Neural progenitor cell (in vitro differentiated cells): ENCODE results near the gene WIPF3.

Source experiments
- EZH2 ChIP-seq: fragments of 200-600 bp; sonication (generic); IDR thresholded peaks from 2 replicates; pipeline ENCODE4 v1.6.1; 2017; ENCODE audit warnings: antibody characterized with exemption, mild to moderate bottlenecking, moderate library complexity
- EZH2phosphoT487 ChIP-seq: fragments of 200-600 bp; sonication (generic); IDR thresholded peaks from 2 replicates; pipeline ENCODE4 v1.6.1; 2017; ENCODE audit warnings: antibody characterized with exemption
- TF ChIP-seq, protein P1 (sequence below): fragments of 200-600 bp; sonication (generic); IDR thresholded peaks from 2 replicates; pipeline ENCODE4 v1.5.1; 2017; ENCODE audit warnings: antibody characterized with exemption, mild to moderate bottlenecking

DNA sequence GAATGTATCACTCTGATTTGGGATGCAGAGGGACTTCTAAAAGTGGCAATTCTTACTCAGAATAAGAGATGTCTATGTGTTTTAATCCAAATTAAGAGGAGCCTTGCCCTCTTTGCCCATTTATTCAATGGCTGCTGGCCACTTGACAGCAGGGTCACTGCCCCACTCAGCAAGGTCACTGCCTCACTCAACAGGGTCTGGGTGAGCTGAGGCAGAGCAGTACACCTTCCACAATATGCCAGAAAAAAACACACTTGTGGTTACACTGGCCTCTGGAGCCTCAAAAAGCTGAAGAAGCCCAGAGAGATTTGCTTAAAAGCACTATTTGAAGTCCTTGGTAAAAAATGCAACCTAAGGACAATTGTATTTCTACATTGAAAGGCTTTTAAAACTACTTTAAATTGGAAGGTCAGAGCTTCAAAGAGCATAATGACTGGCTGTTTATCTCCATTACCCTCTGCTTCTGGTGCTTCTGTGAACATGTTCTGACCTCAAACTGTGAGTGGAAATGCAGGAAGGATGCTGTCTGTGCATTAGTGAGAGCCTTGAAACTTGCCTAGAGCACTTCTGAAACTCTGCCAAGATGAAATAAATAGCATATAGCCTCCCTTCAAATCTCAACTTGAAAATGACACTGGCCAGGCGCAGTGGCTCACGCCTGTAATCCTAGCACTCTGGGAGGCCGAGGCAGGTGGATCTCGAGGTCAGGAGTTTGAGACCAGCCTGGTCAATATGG is 35.1 kb upstream of the WIPF3 start:
- TF ChIP-seq, protein P1, sequence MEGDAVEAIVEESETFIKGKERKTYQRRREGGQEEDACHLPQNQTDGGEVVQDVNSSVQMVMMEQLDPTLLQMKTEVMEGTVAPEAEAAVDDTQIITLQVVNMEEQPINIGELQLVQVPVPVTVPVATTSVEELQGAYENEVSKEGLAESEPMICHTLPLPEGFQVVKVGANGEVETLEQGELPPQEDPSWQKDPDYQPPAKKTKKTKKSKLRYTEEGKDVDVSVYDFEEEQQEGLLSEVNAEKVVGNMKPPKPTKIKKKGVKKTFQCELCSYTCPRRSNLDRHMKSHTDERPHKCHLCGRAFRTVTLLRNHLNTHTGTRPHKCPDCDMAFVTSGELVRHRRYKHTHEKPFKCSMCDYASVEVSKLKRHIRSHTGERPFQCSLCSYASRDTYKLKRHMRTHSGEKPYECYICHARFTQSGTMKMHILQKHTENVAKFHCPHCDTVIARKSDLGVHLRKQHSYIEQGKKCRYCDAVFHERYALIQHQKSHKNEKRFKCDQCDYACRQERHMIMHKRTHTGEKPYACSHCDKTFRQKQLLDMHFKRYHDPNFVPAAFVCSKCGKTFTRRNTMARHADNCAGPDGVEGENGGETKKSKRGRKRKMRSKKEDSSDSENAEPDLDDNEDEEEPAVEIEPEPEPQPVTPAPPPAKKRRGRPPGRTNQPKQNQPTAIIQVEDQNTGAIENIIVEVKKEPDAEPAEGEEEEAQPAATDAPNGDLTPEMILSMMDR: no peak
- no peak for TF ChIP-seq EZH2
- no peak for TF ChIP-seq EZH2phosphoT487
